DOHH2 (cell line): ENCODE results near the gene RAP1GAP.

Experiments
- EZH2phosphoT487 ChIP-seq: fragments of 200-600 bp; sonication (generic); IDR thresholded peaks from 2 replicates; pipeline ENCODE4 v1.6.1; 2017; ENCODE audit warnings: borderline replicate concordance, mild to moderate bottlenecking, antibody characterized with exemption, low read length, moderate library complexity, mixed read lengths
- TF ChIP-seq, protein P1 (sequence below): fragments of 200-600 bp; sonication (generic); IDR thresholded peaks from one replicate; pipeline ENCODE4 v1.5.1; 2014; ENCODE audit warnings: antibody characterized with exemption, mild to moderate bottlenecking, low read depth, low read length; ENCODE audit not compliant: poor library complexity, severe bottlenecking

- TF ChIP-seq, protein P1, sequence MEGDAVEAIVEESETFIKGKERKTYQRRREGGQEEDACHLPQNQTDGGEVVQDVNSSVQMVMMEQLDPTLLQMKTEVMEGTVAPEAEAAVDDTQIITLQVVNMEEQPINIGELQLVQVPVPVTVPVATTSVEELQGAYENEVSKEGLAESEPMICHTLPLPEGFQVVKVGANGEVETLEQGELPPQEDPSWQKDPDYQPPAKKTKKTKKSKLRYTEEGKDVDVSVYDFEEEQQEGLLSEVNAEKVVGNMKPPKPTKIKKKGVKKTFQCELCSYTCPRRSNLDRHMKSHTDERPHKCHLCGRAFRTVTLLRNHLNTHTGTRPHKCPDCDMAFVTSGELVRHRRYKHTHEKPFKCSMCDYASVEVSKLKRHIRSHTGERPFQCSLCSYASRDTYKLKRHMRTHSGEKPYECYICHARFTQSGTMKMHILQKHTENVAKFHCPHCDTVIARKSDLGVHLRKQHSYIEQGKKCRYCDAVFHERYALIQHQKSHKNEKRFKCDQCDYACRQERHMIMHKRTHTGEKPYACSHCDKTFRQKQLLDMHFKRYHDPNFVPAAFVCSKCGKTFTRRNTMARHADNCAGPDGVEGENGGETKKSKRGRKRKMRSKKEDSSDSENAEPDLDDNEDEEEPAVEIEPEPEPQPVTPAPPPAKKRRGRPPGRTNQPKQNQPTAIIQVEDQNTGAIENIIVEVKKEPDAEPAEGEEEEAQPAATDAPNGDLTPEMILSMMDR: no peak
- TF ChIP-seq EZH2phosphoT487: no peak
These were observed 104.5 kb downstream of the RAP1GAP start for GRCh38 chr1:21564521-21565095.
